MM.1S (cell line): ENCODE results near the gene CCDC88B.
A peak's percentile ranks its signal among the peaks of the same experiment; 100 is the strongest.

Experiments used
- DNase-seq: peaks from one replicate; pipeline ENCODE4 v3.0.0-alpha.2; 2015
- H2AFZ ChIP-seq: fragments of 300-600 bp; sonication (generic); 2 replicates; pipeline ENCODE4 v1.6.0; 2016; ENCODE audit warnings: antibody characterized with exemption, low read length
- H3F3A ChIP-seq: fragments of 300-600 bp; sonication (generic); 2 replicates; pipeline ENCODE4 v1.6.1; 2016; ENCODE audit warnings: mild to moderate bottlenecking, antibody characterized with exemption, low read length, moderate library complexity, mixed read lengths; ENCODE audit not compliant: insufficient read depth
- H3K27ac ChIP-seq: fragments of 300-600 bp; sonication (generic); 2 replicates; pipeline ENCODE4 v1.5.1; 2016; ENCODE audit warnings: mild to moderate bottlenecking, low read length
- H3K27me3 ChIP-seq: fragments of 300-600 bp; sonication (generic); replicated peaks from 2 replicates; pipeline ENCODE4 v1.6.0; 2016; ENCODE audit warnings: low read length; ENCODE audit not compliant: insufficient read depth
- H3K36me3 ChIP-seq: fragments of 300-600 bp; sonication (generic); replicated peaks from 2 replicates; pipeline ENCODE4 v1.6.1; 2016; ENCODE audit warnings: mild to moderate bottlenecking, low read length, mixed read lengths; ENCODE audit not compliant: insufficient read depth
- H3K4me1 ChIP-seq: fragments of 300-600 bp; sonication (generic); 2 replicates; pipeline ENCODE4 v1.6.1; 2016; ENCODE audit warnings: low read length, mixed read lengths
- H3K4me2 ChIP-seq: fragments of 300-600 bp; sonication (generic); 2 replicates; pipeline ENCODE4 v1.6.0; 2016; ENCODE audit warnings: low read depth, low read length
- H3K4me3 ChIP-seq: fragments of 300-600 bp; sonication (generic); 2 replicates; pipeline ENCODE4 v1.5.1; 2016; ENCODE audit warnings: low read length, mixed read lengths
- H3K79me2 ChIP-seq: fragments of 300-600 bp; sonication (generic); 2 replicates; pipeline ENCODE4 v1.6.1; 2016; ENCODE audit warnings: mixed run types, low read length, mixed read lengths
- H3K9ac ChIP-seq: fragments of 300-600 bp; sonication (generic); 2 replicates; pipeline ENCODE4 v1.6.1; 2016; ENCODE audit warnings: low read length, mixed read lengths
- H3K9me2 ChIP-seq: fragments of 300-600 bp; sonication (generic); replicated peaks from 2 replicates; pipeline ENCODE4 v1.6.1; 2016; ENCODE audit warnings: mild to moderate bottlenecking, low read length, mixed read lengths; ENCODE audit not compliant: insufficient read depth
- H3K9me3 ChIP-seq: fragments of 300-600 bp; sonication (generic); replicated peaks from 2 replicates; pipeline ENCODE4 v1.6.1; 2016; ENCODE audit warnings: mild to moderate bottlenecking, low read length, mixed read lengths; ENCODE audit not compliant: insufficient read depth
- H4K20me1 ChIP-seq: fragments of 300-600 bp; sonication (generic); 2 replicates; pipeline ENCODE4 v1.6.1; 2016; ENCODE audit warnings: mild to moderate bottlenecking, low read length, moderate library complexity, mixed read lengths; ENCODE audit not compliant: insufficient read depth
- EZH2 ChIP-seq: fragments of 300-600 bp; sonication (generic); optimal IDR thresholded peaks from 2 replicates; pipeline ENCODE3; 2017; ENCODE audit warnings: low read depth, mild to moderate bottlenecking, antibody characterized with exemption, low read length, mixed read lengths
- EZH2phosphoT487 ChIP-seq: fragments of 300-600 bp; sonication (generic); IDR thresholded peaks from 2 replicates; pipeline ENCODE4 v1.6.1; 2018; ENCODE audit warnings: antibody characterized with exemption, low read length
- TF ChIP-seq, protein P1 (sequence below): fragments of 300-600 bp; sonication (generic); IDR thresholded peaks from 2 replicates; pipeline ENCODE4 v1.5.1; 2016; ENCODE audit warnings: antibody characterized with exemption, low read length, mixed read lengths

CCDC88B gene

DNA sequence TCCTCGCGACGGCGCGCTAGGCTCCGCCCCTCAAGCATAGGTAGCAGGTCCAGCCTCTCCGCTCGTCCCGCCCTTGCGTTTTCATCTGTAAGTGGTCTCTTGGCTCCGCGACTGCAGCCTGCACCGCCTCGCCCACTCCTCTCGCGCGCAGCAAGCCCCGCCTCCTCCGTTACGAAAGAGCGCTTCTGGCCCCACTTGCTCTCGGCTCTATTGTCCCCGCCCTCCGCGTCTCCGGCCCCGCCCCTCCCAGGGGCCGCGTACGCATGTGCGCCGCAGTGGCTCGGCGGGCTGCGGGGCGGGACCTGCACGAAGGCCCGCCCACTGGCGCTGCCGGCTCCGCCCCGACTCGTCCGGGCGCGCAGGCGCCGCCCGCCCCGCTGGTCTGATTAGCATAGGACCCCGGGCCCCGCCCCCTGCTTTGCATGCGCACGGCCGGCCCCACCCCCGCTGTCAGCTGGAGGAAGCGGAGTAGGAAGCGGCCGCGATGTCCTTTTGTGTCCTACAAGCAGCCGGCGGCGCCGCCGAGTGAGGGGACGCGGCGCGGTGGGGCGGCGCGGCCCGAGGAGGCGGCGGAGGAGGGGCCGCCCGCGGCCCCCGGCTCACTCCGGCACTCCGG, 34.8 kb upstream of the CCDC88B start, which contains the start of gene ESRRA:
Gene ESRRA, plus strand, starts transcription at position 450 of the 616 bp plus-strand sequence. CDS start 1,656 bp downstream, outside the sequence.
- peaks cover 36% of the 10 kb centered on the region for H3K79me2 ChIP-seq
- H3K4me3 ChIP-seq = peak within 1 kb of the TSS; percentile 83
- H3K4me2 ChIP-seq = peak within 1 kb of the TSS; percentile 87
- H2AFZ ChIP-seq = peak within 1 kb of the TSS; percentile 26; the same call in 1 of the 2 replicates
- peaks cover 24% of the 10 kb centered on the region for H3F3A ChIP-seq
- TF ChIP-seq EZH2 = no peak
- no peak for TF ChIP-seq EZH2phosphoT487
- TF ChIP-seq, protein P1, sequence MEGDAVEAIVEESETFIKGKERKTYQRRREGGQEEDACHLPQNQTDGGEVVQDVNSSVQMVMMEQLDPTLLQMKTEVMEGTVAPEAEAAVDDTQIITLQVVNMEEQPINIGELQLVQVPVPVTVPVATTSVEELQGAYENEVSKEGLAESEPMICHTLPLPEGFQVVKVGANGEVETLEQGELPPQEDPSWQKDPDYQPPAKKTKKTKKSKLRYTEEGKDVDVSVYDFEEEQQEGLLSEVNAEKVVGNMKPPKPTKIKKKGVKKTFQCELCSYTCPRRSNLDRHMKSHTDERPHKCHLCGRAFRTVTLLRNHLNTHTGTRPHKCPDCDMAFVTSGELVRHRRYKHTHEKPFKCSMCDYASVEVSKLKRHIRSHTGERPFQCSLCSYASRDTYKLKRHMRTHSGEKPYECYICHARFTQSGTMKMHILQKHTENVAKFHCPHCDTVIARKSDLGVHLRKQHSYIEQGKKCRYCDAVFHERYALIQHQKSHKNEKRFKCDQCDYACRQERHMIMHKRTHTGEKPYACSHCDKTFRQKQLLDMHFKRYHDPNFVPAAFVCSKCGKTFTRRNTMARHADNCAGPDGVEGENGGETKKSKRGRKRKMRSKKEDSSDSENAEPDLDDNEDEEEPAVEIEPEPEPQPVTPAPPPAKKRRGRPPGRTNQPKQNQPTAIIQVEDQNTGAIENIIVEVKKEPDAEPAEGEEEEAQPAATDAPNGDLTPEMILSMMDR = no peak
- H4K20me1 ChIP-seq = no peaks in the 10 kb centered on the region
- no peaks in the 10 kb centered on the region for H3K9me2 ChIP-seq
- H3K27me3 ChIP-seq = peaks cover 12% of the 10 kb centered on the region
- H3K9ac ChIP-seq = peak within 1 kb of the TSS; percentile 99
- peak within 1 kb of the TSS; percentile 99 for H3K27ac ChIP-seq
- H3K9me3 ChIP-seq = no peaks in the 10 kb centered on the region
- H3K4me1 ChIP-seq = peaks cover 24% of the 10 kb centered on the region
- DNase-seq = peak; percentile 99
- H3K36me3 ChIP-seq = no peaks in the 10 kb centered on the region

DNA sequence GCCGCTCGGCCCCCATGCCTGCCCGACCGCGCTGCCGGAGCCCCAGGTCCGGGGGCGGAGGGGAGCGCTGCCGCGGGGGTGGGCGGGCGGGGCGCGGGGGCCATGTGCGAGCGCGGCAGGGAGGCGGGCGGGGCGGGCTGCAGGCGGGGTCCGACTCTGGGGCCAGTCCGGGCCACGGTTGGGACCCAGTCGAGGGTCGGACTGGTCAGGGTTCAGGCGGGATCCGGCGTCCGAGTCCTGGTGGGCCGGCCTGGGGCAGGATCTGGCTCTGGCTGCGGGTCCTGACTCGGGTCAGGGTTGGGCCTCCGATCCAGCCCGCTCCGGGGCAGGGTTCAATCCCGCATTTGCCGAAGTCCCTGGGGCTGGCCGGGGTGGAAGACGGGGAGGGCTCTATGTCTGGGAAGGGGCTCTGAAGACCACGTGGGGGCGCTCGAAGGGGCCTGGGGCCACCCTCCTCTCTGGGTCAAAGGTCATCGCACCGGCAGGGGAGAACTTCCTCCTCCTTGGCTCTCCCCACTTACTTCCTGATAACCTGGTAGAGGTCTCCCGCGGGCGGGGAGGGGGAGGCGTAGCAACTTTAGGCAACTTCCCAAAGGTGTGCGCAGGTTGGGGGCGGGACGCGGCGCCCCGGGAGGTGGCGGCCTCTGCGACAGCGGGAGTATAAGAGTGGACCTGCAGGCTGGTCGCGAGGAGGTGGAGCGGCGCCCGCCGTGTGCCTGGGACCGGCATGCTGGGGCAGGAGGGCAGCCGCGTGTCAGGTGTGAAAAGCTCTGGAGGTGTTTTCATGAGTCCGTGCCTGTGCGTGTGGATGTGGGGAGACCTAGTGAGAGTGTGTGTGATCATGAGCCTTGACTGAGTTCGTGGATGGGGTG, 34.1 kb upstream of the CCDC88B start:
- peaks cover 41% of the 10 kb centered on the region for H3K79me2 ChIP-seq
- peak; percentile 77 for DNase-seq
- peak overlapping the region; percentile 59; the same call in 1 of the 2 replicates for H3K27ac ChIP-seq

DNA sequence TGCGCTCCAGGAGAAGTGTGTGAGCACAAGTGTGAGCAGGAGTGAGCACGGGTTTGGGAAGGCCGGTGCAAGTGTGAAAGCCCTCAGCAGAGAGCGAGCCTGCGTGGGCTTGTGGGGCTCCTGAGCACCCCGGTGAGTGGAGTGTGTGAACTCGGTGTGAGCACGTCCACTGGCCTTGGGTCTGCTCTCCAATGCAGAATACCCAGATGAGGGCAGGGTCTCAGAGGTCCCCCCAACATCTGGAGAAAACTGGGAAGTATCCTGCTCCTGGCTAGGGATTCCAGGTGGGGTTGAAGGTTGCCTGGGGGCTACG, 33.5 kb upstream of the CCDC88B start:
- Histone ChIP-seq H3K4me3 (peak overlapping the region; percentile 83), H3K27me3 (0 out of 2 replicates have a peak, but pooled peaks cover 4% of the 10 kb centered on the region), H3K4me2 (peak overlapping the region; percentile 87), H3K4me1 (peaks cover 18% of the 10 kb centered on the region), H3K79me2 (peaks cover 47% of the 10 kb centered on the region), H3K9me2 (no peaks in the 10 kb centered on the region), H3F3A (peaks cover 24% of the 10 kb centered on the region), H3K36me3 (no peaks in the 10 kb centered on the region), H4K20me1 (no peaks in the 10 kb centered on the region), H2AFZ (peak overlapping the region; percentile 26; the same call in 1 of the 2 replicates), H3K9me3 (no peaks in the 10 kb centered on the region), H3K9ac (peak overlapping the region; percentile 77), H3K27ac (peak overlapping the region; percentile 59; the same call in 1 of the 2 replicates)
- no peak for DNase-seq
- TF ChIP-seq EZH2phosphoT487 (no peak), EZH2 (no peak)
- TF ChIP-seq, protein P1 = no peak

More for the DNA sequence above, 34.1 kb upstream of the CCDC88B start:
- Histone ChIP-seq H3K4me3 (peak overlapping the region; percentile 83), H3K36me3 (no peaks in the 10 kb centered on the region), H4K20me1 (no peaks in the 10 kb centered on the region), H3K27me3 (peaks cover 5% of the 10 kb centered on the region; the same call in 1 of the 2 replicates), H3K4me1 (peaks cover 18% of the 10 kb centered on the region), H3F3A (peaks cover 24% of the 10 kb centered on the region), H2AFZ (peak overlapping the region; percentile 26; the same call in 1 of the 2 replicates), H3K4me2 (peak overlapping the region; percentile 87), H3K9me3 (no peaks in the 10 kb centered on the region), H3K9me2 (no peaks in the 10 kb centered on the region), H3K9ac (peak overlapping the region; percentile 77)
- no peak for TF ChIP-seq EZH2
- TF ChIP-seq, protein P1 = peak; percentile 55
- TF ChIP-seq EZH2phosphoT487 = no peak
